Panc1 (cell line): ENCODE measurements around the gene TREX2. TPM values are rescaled to one million over a fixed set of nuclear protein-coding genes. Genes with fewer than 3 reads are reported as not detected.

Experiments
- ATAC-seq: fragments of 200-7000 bp; cut with Tn5 transposase; 2 replicates; pipeline ENCODE4 v1.9.1; 2020; ENCODE audit warnings: mild to moderate bottlenecking, moderate library complexity
- BruUV-seq: library from RNA; stranded (reverse); fragments of 400-500 nt; replicated peaks from 2 replicates; lab custom pipeline; 2021; lab: Mats Ljungman, UMichigan
- CTCF ChIA-PET: fragments of 300-600 bp; sonication (Branson Sonifier 250); formaldehyde crosslinking; loops from one replicate; lab custom pipeline; 2022; ENCODE audit warnings: antibody characterized with exemption; lab: Charles Lee
- POLR2A ChIA-PET: fragments of 300-600 bp; sonication (Branson Sonifier 250); formaldehyde crosslinking; loops from one replicate; lab custom pipeline; 2022; ENCODE audit warnings: antibody characterized with exemption; lab: Charles Lee
- DNase-seq: peaks from one replicate; pipeline ENCODE4 v3.0.0-alpha.2; 2010; ENCODE audit warnings: low read depth, low spot score
- H3K27ac ChIP-seq: 2 replicates; pipeline ENCODE4 v1.5.1; 2011; ENCODE audit warnings: mild to moderate bottlenecking, low read length, inconsistent platforms
- H3K27me3 ChIP-seq: fragments of 200-500 bp; sonication (Bioruptor generic); 2 replicates; pipeline ENCODE4 v1.6.0; 2014; ENCODE audit warnings: low read length, inconsistent platforms; ENCODE audit not compliant: control insufficient read depth, insufficient read depth
- H3K36me3 ChIP-seq: fragments of 200-500 bp; sonication (Bioruptor generic); 2 replicates; pipeline ENCODE4 v1.5.1; 2014; ENCODE audit warnings: inconsistent platforms, mild to moderate bottlenecking, low read length, moderate library complexity; ENCODE audit not compliant: control insufficient read depth, insufficient read depth
- H3K4me1 ChIP-seq: 2 replicates; pipeline ENCODE4 v1.5.1; 2011; ENCODE audit warnings: inconsistent platforms, mild to moderate bottlenecking, low read length, moderate library complexity; ENCODE audit not compliant: control insufficient read depth, insufficient read depth
- H3K4me3 ChIP-seq, 2 experiments: 2 replicates each; pipeline ENCODE4 v1.5.1; 2011 to 2012; ENCODE audit warnings: low read depth in 2 of 2, low read length in 2 of 2, mild to moderate bottlenecking in 2 of 2, inconsistent platforms in 1 of 2, moderate library complexity in 1 of 2
- H3K9me3 ChIP-seq: fragments of 200-500 bp; sonication (Bioruptor generic); 2 replicates; pipeline ENCODE4 v1.5.1; 2014; ENCODE audit warnings: low read depth, mild to moderate bottlenecking, inconsistent platforms, low read length, moderate library complexity; ENCODE audit not compliant: control insufficient read depth, insufficient read depth
- CTCF ChIP-seq: fragments of 450-650 bp; IDR thresholded peaks from 2 replicates; pipeline ENCODE4 v1.5.1; 2017; ENCODE audit warnings: mild to moderate bottlenecking
- POLR2AphosphoS5 ChIP-seq: IDR thresholded peaks from 2 replicates; pipeline ENCODE4 v1.6.1; 2012; ENCODE audit warnings: mild to moderate bottlenecking, low read depth, low read length, moderate library complexity
- REST ChIP-seq, 2 experiments: IDR thresholded peaks; 2 replicates each; pipeline ENCODE4 v1.6.1; 2011 to 2012; ENCODE audit warnings: low read depth in 2 of 2, control low read depth in 1 of 2, low read length in 1 of 2, mild to moderate bottlenecking in 1 of 2, moderate library complexity in 1 of 2; ENCODE audit not compliant: insufficient read depth in 1 of 2
- SIN3A ChIP-seq: IDR thresholded peaks from 2 replicates; pipeline ENCODE4 v1.6.1; 2012; ENCODE audit warnings: low read depth, mild to moderate bottlenecking, low read length, moderate library complexity, borderline replicate concordance; ENCODE audit not compliant: insufficient read depth
- TCF7L2 ChIP-seq: IDR thresholded peaks from 2 replicates; pipeline ENCODE4 v1.6.1; 2011; ENCODE audit warnings: mild to moderate bottlenecking, low read depth, low read length, inconsistent platforms
- in situ Hi-C: cut with HindIII; loops from 2 replicates; pipeline ENCODE4 v1.10.0; 2016; ENCODE audit warnings: low sequenced_read_pairs, low pct_unique_long_range_greater_than_20kb
- intact Hi-C: fragments of 100-400 bp; cut with micrococcal nuclease; formaldehyde crosslinking; loops from one replicate; pipeline ENCODE4 v1.10.0; 2022; ENCODE audit not compliant: unreplicated experiment
- total RNA-seq: library from RNA; stranded (reverse); gene quantifications from one replicate; pipeline ENCODE4 v1.2.1, GENCODE V29; 2021; ENCODE audit not compliant: unreplicated experiment

Gene TREX2
- total RNA-seq, 1 experiment from 2014 or later: 2.4 TPM

- ChIA-PET CTCF (interaction anchor here (0.7 kb wide), 1 partner anchor 9 kb away, joined by 5 read pairs; no protein-coding TSS in a partner anchor), POLR2A (no interaction called here)
- no peak for DNase-seq
- no TSS peak for BruUV-seq
- no peak within 1 kb of the TSS for H3K4me3 ChIP-seq
- peaks cover 2% of the 10 kb centered on the region; the same call in 1 of the 2 replicates for H3K27me3 ChIP-seq
- no peaks in the 10 kb centered on the region for H3K4me1 ChIP-seq
- H3K9me3 ChIP-seq: no peaks in the 10 kb centered on the region
- H3K27ac ChIP-seq: no peak within 1 kb of the TSS
- H3K36me3 ChIP-seq: no peaks in the 10 kb centered on the region
- no peak for ATAC-seq
- TF ChIP-seq TCF7L2 (no peak), REST (IDR thresholded peaks at IDR 0.05; ENCODE audit: insufficient read depth in 1 of 2, low read depth in 2 of 2, low read length in 1 of 2) (no peak), SIN3A (no peak), POLR2AphosphoS5 (no peak), CTCF (no peak)
- in situ Hi-C loops: no loop called here
- intact Hi-C loops: no loop called here
These were observed 44.6 kb downstream of the TREX2 start, which contains the start of gene PNMA6E for GRCh38 chrX:153401133-153401764. TSS of gene PNMA6E (minus strand) at chrX:153401350. CDS start at chrX:153398849, 2,501 bp downstream.

GRCh38 chrX:153400146-153401132 lies 45.4 kb downstream of the TREX2 start:
- intact Hi-C loops: no loop called here
- no TSS peak for BruUV-seq
- DNase-seq (no peak), ATAC-seq (peak; percentile 76)
- Histone ChIP-seq H3K27ac (no peak overlapping the region), H3K27me3 (peaks cover 2% of the 10 kb centered on the region; the same call in 1 of the 2 replicates), H3K9me3 (no peaks in the 10 kb centered on the region), H3K4me3 (no peak overlapping the region), H3K4me1 (no peaks in the 10 kb centered on the region), H3K36me3 (no peaks in the 10 kb centered on the region)
- TF ChIP-seq POLR2AphosphoS5 (no peak), CTCF (peak; percentile 92)
- CTCF ChIA-PET: interaction anchor here (0.7 kb wide), 1 partner anchor 8 kb away, joined by 5 read pairs; no protein-coding TSS in a partner anchor
- POLR2A ChIA-PET: no interaction called here
- in situ Hi-C loops: no loop called here
